A549 (cell line): ENCODE measurements around the gene ATP8B2.

Source experiments
- BHLHE40 ChIP-seq: IDR thresholded peaks from 2 replicates; pipeline ENCODE4 v1.6.1; 2012; ENCODE audit warnings: low read depth, low read length, inconsistent platforms
- CHD2 ChIP-seq: fragments of 150-350 bp; IDR thresholded peaks from 2 replicates; pipeline ENCODE4 v1.6.1; 2014; ENCODE audit warnings: low read length; ENCODE audit not compliant: partially characterized antibody
- CTCF ChIP-seq: fragments of >200 bp; sonication (Bioruptor Twin); formaldehyde crosslinking; IDR thresholded peaks from 3 replicates; pipeline ENCODE4 v1.5.1; 2016
- EP300 ChIP-seq, 2 experiments: fragments of >200 bp; sonication (Bioruptor Twin); formaldehyde crosslinking; IDR thresholded peaks; 2 replicates in 1 of 2; 3 replicates in 1 of 2; pipeline ENCODE4 v1.6.1; 2016 to 2017
- HOXA7 ChIP-seq: fragments of 250-450 bp; sonication (Bioruptor Pico); IDR thresholded peaks from 2 replicates; pipeline ENCODE4 v1.5.0; 2020; ENCODE audit warnings: mild to moderate bottlenecking, moderate library complexity
- HOXB13 ChIP-seq: fragments of 250-450 bp; sonication (Bioruptor Pico); IDR thresholded peaks from 2 replicates; pipeline ENCODE4 v1.5.0; 2020; ENCODE audit warnings: low read depth, mild to moderate bottlenecking, moderate library complexity
- JUN ChIP-seq, 2 experiments: fragments of >200 bp; sonication (Bioruptor Twin); formaldehyde crosslinking; IDR thresholded peaks; 2 replicates in 1 of 2; 3 replicates in 1 of 2; pipeline ENCODE4 v1.6.1; 2016 to 2017
- MAFK ChIP-seq: fragments of 450-650 bp; IDR thresholded peaks from 2 replicates; pipeline ENCODE4 v1.6.1; 2014; ENCODE audit not compliant: partially characterized antibody
- MAX ChIP-seq: IDR thresholded peaks from 2 replicates; pipeline ENCODE4 v1.6.1; 2012
- PBX3 ChIP-seq: IDR thresholded peaks from 2 replicates; pipeline ENCODE4 v1.6.1; 2012
- POLR2A ChIP-seq: IDR thresholded peaks from 2 replicates; pipeline ENCODE4 v1.6.1; 2012; ENCODE audit warnings: mild to moderate bottlenecking, low read length
- RAD21 ChIP-seq, 2 experiments: fragments of >200 bp in 1 of 2; sonication (Bioruptor Twin) in 1 of 2; formaldehyde crosslinking in 1 of 2; IDR thresholded peaks in 1 of 2; conservative IDR thresholded peaks in 1 of 2; 2 replicates in 1 of 2; 3 replicates in 1 of 2; pipeline ENCODE4 v1.6.1; 2012 to 2018; ENCODE audit warnings: inconsistent platforms in 1 of 2
- RNF2 ChIP-seq: fragments of 200-600 bp; sonication (generic); IDR thresholded peaks from 2 replicates; pipeline ENCODE4 v1.6.1; 2016; ENCODE audit warnings: low read depth, mild to moderate bottlenecking, antibody characterized with exemption, moderate library complexity, borderline replicate concordance

- TF ChIP-seq CTCF (no peak), RNF2 (no peak), MAFK (no peak), CHD2 (no peak), POLR2A (no peak), MAX (no peak), RAD21 (conservative IDR thresholded peaks at IDR 0.05 in 1 of 2, IDR thresholded peaks at IDR 0.05 in 1 of 2) (no peak), BHLHE40 (no peak), JUN (IDR thresholded peaks at IDR 0.05) (no peak), HOXA7 (no peak), PBX3 (no peak), EP300 (IDR thresholded peaks at IDR 0.05) (no peak), HOXB13 (CRISPR knock-in tag) (no peak)
Measured at GRCh38 chr1:154328318-154329151, 3.2 kb downstream of the ATP8B2 start.
